ENCODE data around the gene NFKBIB.

- no peak for TF ChIP-seq CTCF (IDR thresholded peaks at IDR 0.05)
- no peak for TF ChIP-seq POLR2A (IDR thresholded peaks at IDR 0.05; ENCODE audit: low read depth)
- TF ChIP-seq EP300 (IDR thresholded peaks at IDR 0.05) = no peak
- TF ChIP-seq POLR2AphosphoS5 (IDR thresholded peaks at IDR 0.05) = no peak
Observed at GRCh38 chr19:38933544-38933943, 33.8 kb downstream of the NFKBIB start.
